Activated T-helper 17 cell treated with anti-CD3 and anti-CD28 coated beads, Interleukin-2, amount 50 U/mL, for 72 hours (primary cell): ENCODE results near the gene TRIM51. TPM values are rescaled to one million over a fixed set of nuclear protein-coding genes. Genes with fewer than 3 reads are reported as not detected.
"Not testable (repeated sequence)": the region's sequence is repeated elsewhere in the genome, so short reads cannot be mapped to it uniquely, and the experiment has no call there.

Experiments used
- ATAC-seq: fragments of 150-1000 bp; cut with Tn5 transposase; replicated peaks from 2 replicates; pipeline ENCODE4 v1.10.0; 2021; ENCODE audit warnings: mild to moderate bottlenecking, moderate library complexity
- H3K27ac Mint-ChIP-seq: one replicate; pipeline ENCODE4 v1.8.0; 2022; ENCODE audit warnings: mixed read lengths
- H3K27me3 Mint-ChIP-seq: one replicate; pipeline ENCODE4 v1.8.0; 2022; ENCODE audit warnings: mixed read lengths
- H3K36me3 Mint-ChIP-seq: one replicate; pipeline ENCODE4 v1.8.0; 2022; ENCODE audit warnings: low read depth, mild to moderate bottlenecking, mixed read lengths
- H3K4me1 Mint-ChIP-seq: one replicate; pipeline ENCODE4 v1.8.0; 2022; ENCODE audit warnings: mixed read lengths
- H3K4me3 Mint-ChIP-seq: one replicate; pipeline ENCODE4 v1.8.0; 2022; ENCODE audit warnings: mild to moderate bottlenecking, mixed read lengths
- H3K9me3 Mint-ChIP-seq: one replicate; pipeline ENCODE4 v1.8.0; 2022; ENCODE audit warnings: mixed read lengths
- total RNA-seq, 2 donors: library from RNA; stranded (reverse); gene quantifications; one replicate each; pipeline ENCODE4 v1.2.3, GENCODE V29; 2022

TRIM51 gene
- not detected for total RNA-seq

GRCh38 chr11:55882997-55883396 lies at the start of gene TRIM51:
TRIM51 (plus strand) TSS chr11:55883297; CDS start chr11:55885429, 2,132 bp downstream.
- not testable (repeated sequence) for H3K4me1 Mint-ChIP-seq, ATAC-seq, H3K4me3 Mint-ChIP-seq, H3K27ac Mint-ChIP-seq, H3K9me3 Mint-ChIP-seq, H3K27me3 Mint-ChIP-seq, H3K36me3 Mint-ChIP-seq

- Mint-ChIP-seq H3K4me1 (no peaks in the 10 kb centered on the region), H3K27me3 (no peaks in the 10 kb centered on the region), H3K27ac (no peak within 1 kb of the TSS), H3K4me3 (no peak within 1 kb of the TSS), H3K9me3 (peaks cover 6% of the 10 kb centered on the region), H3K36me3 (no peaks in the 10 kb centered on the region)
- ATAC-seq = no peak
These were observed 44.6 kb upstream of the TRIM51 start, which contains the start of gene OR5D16 for GRCh38 chr11:55838452-55838851. OR5D16 (plus strand) TSS chr11:55838752; CDS start chr11:55838752, 0 bp downstream.

GRCh38 chr11:55847453-55847852 lies 35.6 kb upstream of the TRIM51 start:
- Mint-ChIP-seq H3K9me3 (peaks cover 8% of the 10 kb centered on the region), H3K27ac (no peak overlapping the region), H3K4me1 (no peaks in the 10 kb centered on the region), H3K4me3 (no peak overlapping the region), H3K36me3 (no peaks in the 10 kb centered on the region), H3K27me3 (no peaks in the 10 kb centered on the region)
- ATAC-seq = no peak

- Mint-ChIP-seq H3K4me3 (no peak overlapping the region), H3K27me3 (no peaks in the 10 kb centered on the region), H3K27ac (no peak overlapping the region), H3K4me1 (no peaks in the 10 kb centered on the region), H3K36me3 (no peaks in the 10 kb centered on the region), H3K9me3 (peaks cover 17% of the 10 kb centered on the region)
- no peak for ATAC-seq
These were observed 34.1 kb upstream of the TRIM51 start for GRCh38 chr11:55849037-55849436.

- H3K27ac Mint-ChIP-seq = no peak overlapping the region
- peaks cover 21% of the 10 kb centered on the region for H3K9me3 Mint-ChIP-seq
- ATAC-seq = no peak
- H3K4me3 Mint-ChIP-seq = no peak overlapping the region
- no peaks in the 10 kb centered on the region for H3K36me3 Mint-ChIP-seq
- H3K4me1 Mint-ChIP-seq = no peaks in the 10 kb centered on the region
- H3K27me3 Mint-ChIP-seq = no peaks in the 10 kb centered on the region
These were observed 31.0 kb upstream of the TRIM51 start for GRCh38 chr11:55852141-55852540.

- no peaks in the 10 kb centered on the region for H3K4me1 Mint-ChIP-seq
- no peaks in the 10 kb centered on the region for H3K36me3 Mint-ChIP-seq
- no peak overlapping the region for H3K4me3 Mint-ChIP-seq
- H3K27me3 Mint-ChIP-seq = no peaks in the 10 kb centered on the region
- no peak for ATAC-seq
- no peak overlapping the region for H3K27ac Mint-ChIP-seq
- H3K9me3 Mint-ChIP-seq = peaks cover 26% of the 10 kb centered on the region
These were observed 28.4 kb upstream of the TRIM51 start for GRCh38 chr11:55854704-55855103.

GRCh38 chr11:55867354-55867753 lies 15.7 kb upstream of the TRIM51 start:
- H3K4me3 Mint-ChIP-seq, H3K36me3 Mint-ChIP-seq, H3K27me3 Mint-ChIP-seq, ATAC-seq, H3K27ac Mint-ChIP-seq, H3K4me1 Mint-ChIP-seq: not testable (repeated sequence)
- H3K9me3 Mint-ChIP-seq = peaks cover 14% of the 10 kb centered on the region

- not testable (repeated sequence) for H3K4me3 Mint-ChIP-seq, H3K4me1 Mint-ChIP-seq, H3K36me3 Mint-ChIP-seq, H3K27me3 Mint-ChIP-seq, H3K9me3 Mint-ChIP-seq, ATAC-seq, H3K27ac Mint-ChIP-seq
These were observed 10.4 kb upstream of the TRIM51 start for GRCh38 chr11:55872731-55873130.

- H3K4me3 Mint-ChIP-seq, H3K27ac Mint-ChIP-seq, H3K36me3 Mint-ChIP-seq, ATAC-seq, H3K4me1 Mint-ChIP-seq, H3K27me3 Mint-ChIP-seq: not testable (repeated sequence)
- peaks cover 10% of the 10 kb centered on the region for H3K9me3 Mint-ChIP-seq
These were observed 10.0 kb upstream of the TRIM51 start for GRCh38 chr11:55873146-55873545.

- H3K27ac Mint-ChIP-seq, H3K27me3 Mint-ChIP-seq, ATAC-seq, H3K36me3 Mint-ChIP-seq, H3K4me3 Mint-ChIP-seq, H3K9me3 Mint-ChIP-seq, H3K4me1 Mint-ChIP-seq: not testable (repeated sequence)
These were observed 1.9 kb downstream of the TRIM51 start for GRCh38 chr11:55884995-55885394.

GRCh38 chr11:55885481-55885880 lies 2.4 kb downstream of the TRIM51 start:
- not testable (repeated sequence) for H3K4me3 Mint-ChIP-seq, H3K36me3 Mint-ChIP-seq, H3K9me3 Mint-ChIP-seq, ATAC-seq, H3K4me1 Mint-ChIP-seq, H3K27ac Mint-ChIP-seq, H3K27me3 Mint-ChIP-seq

GRCh38 chr11:55895216-55895615 lies 12.1 kb downstream of the TRIM51 start:
- H3K27me3 Mint-ChIP-seq = no peaks in the 10 kb centered on the region
- H3K4me3 Mint-ChIP-seq = no peak overlapping the region
- no peaks in the 10 kb centered on the region for H3K4me1 Mint-ChIP-seq
- no peaks in the 10 kb centered on the region for H3K36me3 Mint-ChIP-seq
- H3K9me3 Mint-ChIP-seq = peaks cover 15% of the 10 kb centered on the region
- no peak overlapping the region for H3K27ac Mint-ChIP-seq
- no peak for ATAC-seq

GRCh38 chr11:55902308-55902707 lies 19.2 kb downstream of the TRIM51 start:
- Mint-ChIP-seq H3K27ac (no peak overlapping the region), H3K27me3 (no peaks in the 10 kb centered on the region), H3K4me1 (no peaks in the 10 kb centered on the region), H3K9me3 (peaks cover 28% of the 10 kb centered on the region), H3K4me3 (no peak overlapping the region), H3K36me3 (no peaks in the 10 kb centered on the region)
- no peak for ATAC-seq

- H3K9me3 Mint-ChIP-seq = peaks cover 11% of the 10 kb centered on the region
- H3K27me3 Mint-ChIP-seq = no peaks in the 10 kb centered on the region
- ATAC-seq = no peak
- H3K36me3 Mint-ChIP-seq = no peaks in the 10 kb centered on the region
- no peak within 1 kb of the TSS for H3K27ac Mint-ChIP-seq
- H3K4me3 Mint-ChIP-seq = no peak within 1 kb of the TSS
- H3K4me1 Mint-ChIP-seq = no peaks in the 10 kb centered on the region
These were observed 31.4 kb downstream of the TRIM51 start, which contains the start of gene OR5W2 for GRCh38 chr11:55914482-55914881. OR5W2 (minus strand) TSS chr11:55914582; CDS start chr11:55914582, 0 bp downstream.

GRCh38 chr11:55920537-55920936 lies 37.4 kb downstream of the TRIM51 start:
- Mint-ChIP-seq H3K4me1 (no peaks in the 10 kb centered on the region), H3K36me3 (no peaks in the 10 kb centered on the region), H3K4me3 (no peak overlapping the region), H3K27ac (no peak overlapping the region), H3K27me3 (no peaks in the 10 kb centered on the region), H3K9me3 (peaks cover 9% of the 10 kb centered on the region)
- ATAC-seq = no peak

GRCh38 chr11:55936300-55936699 lies 53.2 kb downstream of the TRIM51 start, which contains the start of gene OR5I1:
OR5I1 (minus strand) TSS chr11:55936400; CDS start chr11:55936400, 0 bp downstream.
- Mint-ChIP-seq H3K27ac (no peak within 1 kb of the TSS), H3K9me3 (peaks cover 11% of the 10 kb centered on the region), H3K4me1 (no peaks in the 10 kb centered on the region), H3K27me3 (no peaks in the 10 kb centered on the region), H3K36me3 (no peaks in the 10 kb centered on the region), H3K4me3 (no peak within 1 kb of the TSS)
- no peak for ATAC-seq
